Embryonic facial prominence (tissue), 1 donor: ENCODE data around the gene ANAPC7.
"Not testable (repeated sequence)": the region's sequence is repeated elsewhere in the genome, so short reads cannot be mapped to it uniquely, and the experiment has no call there.

Source experiments
- DNase-seq: peaks from one replicate; pipeline ENCODE4 v3.0.0-alpha.2; 2016; ENCODE audit errors: extremely low spot score

Gene ANAPC7

GRCh38 chr12:110403146-110403975, at the start of gene ANAPC7:
Gene ANAPC7 (minus strand): TSS chr12:110403708. CDS start chr12:110403627, 81 bp downstream.
- peak; percentile 87 for DNase-seq

- DNase-seq = no peak
Measured at GRCh38 chr12:110451263-110451662, 47.8 kb upstream of the ANAPC7 start.

- DNase-seq = peak; percentile 93
Measured at GRCh38 chr12:110449799-110450497, 46.4 kb upstream of the ANAPC7 start, which contains the start of gene ARPC3. Gene ARPC3 (minus strand): TSS chr12:110450337. CDS start chr12:110450260, 77 bp downstream.

GRCh38 chr12:110444455-110444854, 40.9 kb upstream of the ANAPC7 start:
- no peak for DNase-seq

GRCh38 chr12:110436231-110436630, 32.7 kb upstream of the ANAPC7 start:
- DNase-seq = no peak

GRCh38 chr12:110431957-110432587, 28.6 kb upstream of the ANAPC7 start:
- DNase-seq = no peak

GRCh38 chr12:110429676-110430075, 26.2 kb upstream of the ANAPC7 start:
- DNase-seq = not testable (repeated sequence)

- no peak for DNase-seq
Measured at GRCh38 chr12:110426406-110426805, 22.9 kb upstream of the ANAPC7 start.

GRCh38 chr12:110424237-110424636, 20.7 kb upstream of the ANAPC7 start:
- no peak for DNase-seq

- DNase-seq = no peak
Measured at GRCh38 chr12:110421701-110422100, 18.2 kb upstream of the ANAPC7 start.

- no peak for DNase-seq
Measured at GRCh38 chr12:110421159-110421661, 17.7 kb upstream of the ANAPC7 start.

GRCh38 chr12:110420644-110421043, 17.1 kb upstream of the ANAPC7 start:
- DNase-seq = not testable (repeated sequence)

- DNase-seq = not testable (repeated sequence)
Measured at GRCh38 chr12:110417113-110417512, 13.6 kb upstream of the ANAPC7 start.

GRCh38 chr12:110410086-110410485, 6.6 kb upstream of the ANAPC7 start:
- DNase-seq = not testable (repeated sequence)

GRCh38 chr12:110405126-110405662, 1.7 kb upstream of the ANAPC7 start:
- not testable (repeated sequence) for DNase-seq

GRCh38 chr12:110403976-110404682, 621 bp upstream of the ANAPC7 start:
- DNase-seq = peak; percentile 71

GRCh38 chr12:110382683-110383082, 20.8 kb downstream of the ANAPC7 start:
- no peak for DNase-seq

- DNase-seq = no peak
Measured at GRCh38 chr12:110379631-110380030, 23.9 kb downstream of the ANAPC7 start.

GRCh38 chr12:110379197-110379596, 24.3 kb downstream of the ANAPC7 start:
- no peak for DNase-seq

- DNase-seq = not testable (repeated sequence)
Measured at GRCh38 chr12:110378131-110378790, 25.2 kb downstream of the ANAPC7 start.
